ENCODE data around the gene XPR1.
A peak's percentile ranks its signal among the peaks of the same experiment; 100 is the strongest.
"Not testable (repeated sequence)": the region's sequence is repeated elsewhere in the genome, so short reads cannot be mapped to it uniquely, and the experiment has no call there.

Gene XPR1

GRCh38 chr1:180786624-180787023 lies 154.8 kb downstream of the XPR1 start:
- no peak for DNase-seq

GRCh38 chr1:180787628-180788307 lies 155.9 kb downstream of the XPR1 start:
- no peak for DNase-seq

GRCh38 chr1:180789460-180789859 lies 157.6 kb downstream of the XPR1 start:
- no peak for DNase-seq

GRCh38 chr1:180791152-180791551 lies 159.3 kb downstream of the XPR1 start:
- not testable (repeated sequence) for DNase-seq

- no peak for DNase-seq
These were observed 160.0 kb downstream of the XPR1 start for GRCh38 chr1:180791806-180792205.

- no peak for DNase-seq
These were observed 161.6 kb downstream of the XPR1 start for GRCh38 chr1:180793451-180793850.

- DNase-seq = no peak
These were observed 165.2 kb downstream of the XPR1 start for GRCh38 chr1:180796897-180797640.

- DNase-seq = peak; percentile 92
These were observed 169.1 kb downstream of the XPR1 start for GRCh38 chr1:180800945-180801344.

GRCh38 chr1:180802813-180803212 lies 171.0 kb downstream of the XPR1 start:
- DNase-seq = no peak

- no peak for DNase-seq
These were observed 173.5 kb downstream of the XPR1 start for GRCh38 chr1:180805316-180805715.

- DNase-seq = no peak
These were observed 179.5 kb downstream of the XPR1 start for GRCh38 chr1:180811298-180811697.

GRCh38 chr1:180811886-180812285 lies 180.1 kb downstream of the XPR1 start:
- DNase-seq = no peak

- no peak for DNase-seq
These were observed 182.4 kb downstream of the XPR1 start for GRCh38 chr1:180814258-180814657.

- no peak for DNase-seq
These were observed 183.4 kb downstream of the XPR1 start for GRCh38 chr1:180815188-180815587.

GRCh38 chr1:180816132-180816531 lies 184.3 kb downstream of the XPR1 start:
- no peak for DNase-seq

GRCh38 chr1:180821970-180822369 lies 190.1 kb downstream of the XPR1 start:
- DNase-seq = no peak

- DNase-seq = not testable (repeated sequence)
These were observed 199.7 kb downstream of the XPR1 start for GRCh38 chr1:180831507-180831906.

- DNase-seq = not testable (repeated sequence)
These were observed 201.4 kb downstream of the XPR1 start for GRCh38 chr1:180833180-180833579.

- DNase-seq = no peak
These were observed 204.6 kb downstream of the XPR1 start for GRCh38 chr1:180836449-180836848.

- DNase-seq = no peak
These were observed 205.2 kb downstream of the XPR1 start for GRCh38 chr1:180837020-180837419.

GRCh38 chr1:180838535-180838934 lies 206.7 kb downstream of the XPR1 start:
- no peak for DNase-seq

GRCh38 chr1:180839547-180839946 lies 207.7 kb downstream of the XPR1 start:
- no peak for DNase-seq

- DNase-seq = no peak
These were observed 209.6 kb downstream of the XPR1 start for GRCh38 chr1:180841415-180841814.

- no peak for DNase-seq
These were observed 210.2 kb downstream of the XPR1 start for GRCh38 chr1:180842052-180842451.

Measured in NCI-H1694 treated with DMSO at 0.1 percent for 48 hours (cell line).